Lower lobe of right lung (tissue), 2 donors: ENCODE data around the gene CELF4. TPM values are rescaled to one million over a fixed set of nuclear protein-coding genes. Genes with fewer than 3 reads are reported as not detected.

Source experiments
- ATAC-seq, 2 donors: fragments of 200-7000 bp; cut with Tn5 transposase; one replicate each; pipeline ENCODE4 v1.9.1; 2020 to 2022; ENCODE audit warnings: mild to moderate bottlenecking in 2 of 2, moderate library complexity in 2 of 2
- DNase-seq: peaks from one replicate; pipeline ENCODE4 v3.0.0-alpha.2; 2020
- H3K27ac ChIP-seq: fragments of 200-600 bp; one replicate; pipeline ENCODE4 v1.8.0; 2022
- H3K27me3 ChIP-seq: fragments of 200-600 bp; one replicate; pipeline ENCODE4 v1.8.0; 2022; ENCODE audit warnings: low read depth
- H3K36me3 ChIP-seq: fragments of 200-600 bp; one replicate; pipeline ENCODE4 v1.8.0; 2022; ENCODE audit warnings: mild to moderate bottlenecking
- H3K4me1 ChIP-seq: fragments of 200-600 bp; one replicate; pipeline ENCODE4 v1.8.0; 2022
- H3K4me3 ChIP-seq: fragments of 200-600 bp; one replicate; pipeline ENCODE4 v1.8.0; 2022; ENCODE audit warnings: mild to moderate bottlenecking
- H3K9me3 ChIP-seq: fragments of 200-600 bp; one replicate; pipeline ENCODE4 v1.8.0; 2022
- intact Hi-C: fragments of 100-400 bp; cut with DNase I; formaldehyde crosslinking; loops from one replicate; pipeline ENCODE4 v1.11.0; 2022
- total RNA-seq: library from RNA; stranded (reverse); fragmentation: NEBNext Ultra II Directional; extraction: Animal tissue kit (Norgen Biotek cat#: 25700); gene quantifications from one replicate; pipeline ENCODE4 v1.2.1, GENCODE V29; 2021
- TF ChIP-seq, protein P1 (sequence below): fragments of 200-600 bp; IDR thresholded peaks from one replicate; pipeline ENCODE4 v1.8.0; 2022; ENCODE audit warnings: antibody characterized with exemption, mild to moderate bottlenecking
- donor health status: DM: no; HTN: yes; CAD: no; lungs with severe emphysema.

The CELF4 gene
- total RNA-seq, 1 donor from 2014 or later: 0.38 TPM

- ATAC-seq: no peak
- Histone ChIP-seq H3K4me3 (no peak overlapping the region), H3K4me1 (no peaks in the 10 kb centered on the region), H3K36me3 (no peaks in the 10 kb centered on the region), H3K9me3 (no peaks in the 10 kb centered on the region), H3K27me3 (peaks cover 34% of the 10 kb centered on the region), H3K27ac (no peak overlapping the region)
- TF ChIP-seq, protein P1, sequence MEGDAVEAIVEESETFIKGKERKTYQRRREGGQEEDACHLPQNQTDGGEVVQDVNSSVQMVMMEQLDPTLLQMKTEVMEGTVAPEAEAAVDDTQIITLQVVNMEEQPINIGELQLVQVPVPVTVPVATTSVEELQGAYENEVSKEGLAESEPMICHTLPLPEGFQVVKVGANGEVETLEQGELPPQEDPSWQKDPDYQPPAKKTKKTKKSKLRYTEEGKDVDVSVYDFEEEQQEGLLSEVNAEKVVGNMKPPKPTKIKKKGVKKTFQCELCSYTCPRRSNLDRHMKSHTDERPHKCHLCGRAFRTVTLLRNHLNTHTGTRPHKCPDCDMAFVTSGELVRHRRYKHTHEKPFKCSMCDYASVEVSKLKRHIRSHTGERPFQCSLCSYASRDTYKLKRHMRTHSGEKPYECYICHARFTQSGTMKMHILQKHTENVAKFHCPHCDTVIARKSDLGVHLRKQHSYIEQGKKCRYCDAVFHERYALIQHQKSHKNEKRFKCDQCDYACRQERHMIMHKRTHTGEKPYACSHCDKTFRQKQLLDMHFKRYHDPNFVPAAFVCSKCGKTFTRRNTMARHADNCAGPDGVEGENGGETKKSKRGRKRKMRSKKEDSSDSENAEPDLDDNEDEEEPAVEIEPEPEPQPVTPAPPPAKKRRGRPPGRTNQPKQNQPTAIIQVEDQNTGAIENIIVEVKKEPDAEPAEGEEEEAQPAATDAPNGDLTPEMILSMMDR: no peak
- DNase-seq: no peak
- intact Hi-C loops: no loop called here
These were observed 291.0 kb downstream of the CELF4 start for GRCh38 chr18:37274309-37275236.

- Histone ChIP-seq H3K27me3 (peaks cover 34% of the 10 kb centered on the region), H3K4me3 (no peak overlapping the region), H3K36me3 (no peaks in the 10 kb centered on the region), H3K9me3 (no peaks in the 10 kb centered on the region), H3K4me1 (no peaks in the 10 kb centered on the region), H3K27ac (no peak overlapping the region)
- no peak for DNase-seq
- ATAC-seq: no peak
- intact Hi-C loops: no loop called here
- TF ChIP-seq, protein P1: no peak
These were observed 292.8 kb downstream of the CELF4 start for GRCh38 chr18:37272841-37273240.

DNA sequence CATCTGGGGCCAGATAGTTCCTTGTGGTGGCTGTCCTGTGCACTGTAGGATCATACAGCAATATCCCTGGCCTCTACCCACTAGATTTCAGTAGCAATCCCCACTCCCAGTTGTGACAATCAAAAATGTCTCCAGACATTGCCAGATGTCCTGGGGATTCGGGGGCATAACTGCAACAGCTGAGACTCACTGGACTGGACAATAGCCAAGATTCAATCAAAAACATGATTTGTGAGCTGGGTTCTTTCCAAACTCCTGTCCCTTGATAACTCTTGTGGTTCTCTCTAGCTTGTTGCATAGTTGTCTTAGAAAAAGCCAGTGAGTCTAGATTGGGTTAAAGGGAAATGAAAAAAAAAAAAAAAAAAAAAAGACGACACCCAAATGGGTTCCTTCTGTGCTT is 293.4 kb downstream of the CELF4 start:
- H3K4me1 ChIP-seq: no peaks in the 10 kb centered on the region
- H3K9me3 ChIP-seq: no peaks in the 10 kb centered on the region
- no peak overlapping the region for H3K27ac ChIP-seq
- no peak overlapping the region for H3K4me3 ChIP-seq
- intact Hi-C loops: no loop called here
- ATAC-seq: no peak
- DNase-seq: no peak
- H3K27me3 ChIP-seq: peaks cover 33% of the 10 kb centered on the region
- TF ChIP-seq, protein P1: no peak
- no peaks in the 10 kb centered on the region for H3K36me3 ChIP-seq

GRCh38 chr18:37270666-37271052 is 294.9 kb downstream of the CELF4 start:
- TF ChIP-seq, protein P1: no peak
- intact Hi-C loops: no loop called here
- Histone ChIP-seq H3K4me1 (no peaks in the 10 kb centered on the region), H3K9me3 (no peaks in the 10 kb centered on the region), H3K36me3 (no peaks in the 10 kb centered on the region), H3K27me3 (peaks cover 20% of the 10 kb centered on the region), H3K27ac (no peak overlapping the region), H3K4me3 (no peak overlapping the region)
- no peak for DNase-seq
- ATAC-seq: no peak

DNA sequence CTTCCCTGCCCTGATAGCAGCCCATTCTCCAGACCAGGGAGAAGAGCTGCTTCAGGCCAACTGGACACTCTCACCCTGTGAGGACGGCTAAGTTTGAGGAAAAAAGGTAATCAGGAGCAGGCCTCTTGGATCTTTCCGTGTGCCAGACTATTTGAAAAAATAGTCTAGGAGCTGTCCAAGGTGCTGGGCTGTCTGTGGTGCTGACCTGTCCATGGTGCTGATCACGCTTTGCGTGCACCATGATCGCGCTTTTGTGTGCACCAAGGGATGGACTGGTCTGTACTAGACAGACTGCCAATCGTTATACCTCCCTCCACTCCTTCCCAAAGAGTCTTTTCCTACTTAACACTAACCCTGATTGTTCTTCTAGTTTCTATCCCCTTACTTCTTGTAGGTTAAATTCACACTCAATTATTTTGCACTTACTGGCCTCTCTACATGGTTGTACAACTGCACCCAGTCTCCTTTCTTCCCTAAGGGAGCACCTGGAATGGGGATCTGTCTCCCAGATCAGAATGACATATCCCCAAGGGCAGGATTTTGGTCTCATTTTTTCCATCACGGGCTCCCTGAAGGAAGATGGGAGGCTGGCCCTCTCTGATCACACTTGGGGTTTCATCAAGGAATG is 295.4 kb downstream of the CELF4 start:
- DNase-seq (no peak), ATAC-seq (peak; percentile 61 to 68)
- Histone ChIP-seq H3K36me3 (no peaks in the 10 kb centered on the region), H3K4me3 (no peak overlapping the region), H3K4me1 (no peaks in the 10 kb centered on the region), H3K27ac (no peak overlapping the region), H3K9me3 (no peaks in the 10 kb centered on the region), H3K27me3 (peaks cover 16% of the 10 kb centered on the region)
- intact Hi-C loops: no loop called here
- TF ChIP-seq, protein P1: no peak
